ENCODE measurements around the gene MYO7A.
"Not testable (repeated sequence)": the region's sequence is repeated elsewhere in the genome, so short reads cannot be mapped to it uniquely, and the experiment has no call there.

The MYO7A gene

DNA sequence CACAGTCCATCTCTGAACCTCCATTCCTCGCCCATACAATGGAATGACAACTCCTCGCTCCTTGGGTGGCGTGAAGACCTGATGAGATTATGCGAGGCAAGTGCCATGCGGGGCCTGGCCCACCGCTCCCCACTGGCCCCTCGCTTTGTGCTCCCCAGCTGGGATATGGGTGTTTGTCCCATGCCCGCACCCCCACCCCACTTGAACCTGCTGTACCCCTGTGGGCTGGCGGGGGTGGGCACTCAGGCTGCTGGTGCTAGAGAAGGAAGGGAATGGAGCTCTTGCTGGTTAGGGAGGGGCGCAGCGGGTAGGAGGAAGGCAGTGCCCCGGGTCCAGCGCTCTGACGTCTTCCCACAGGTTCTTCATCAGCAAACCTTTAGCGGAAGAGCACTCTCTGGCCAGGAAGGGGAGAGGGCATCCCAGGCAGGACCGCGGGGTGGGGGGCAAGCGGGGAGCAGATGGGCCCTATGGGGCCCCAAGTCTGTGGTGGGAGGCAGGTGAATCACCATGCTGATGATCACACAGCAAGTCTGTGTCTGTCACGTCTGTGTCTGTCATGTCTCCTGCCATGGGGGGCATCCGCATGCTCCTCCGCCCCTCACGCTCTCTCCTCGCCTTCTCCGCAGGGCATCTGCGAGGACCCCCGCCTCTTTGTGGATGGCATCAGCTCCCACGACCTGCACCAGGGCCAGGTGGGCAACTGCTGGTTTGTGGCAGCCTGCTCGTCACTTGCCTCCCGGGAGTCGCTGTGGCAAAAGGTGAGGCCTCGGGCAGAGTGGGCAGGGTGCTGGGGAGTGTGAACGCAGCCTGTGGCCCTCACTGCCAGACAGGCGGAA lies 34.8 kb upstream of the MYO7A start:
- DNase-seq = no peak

DNA sequence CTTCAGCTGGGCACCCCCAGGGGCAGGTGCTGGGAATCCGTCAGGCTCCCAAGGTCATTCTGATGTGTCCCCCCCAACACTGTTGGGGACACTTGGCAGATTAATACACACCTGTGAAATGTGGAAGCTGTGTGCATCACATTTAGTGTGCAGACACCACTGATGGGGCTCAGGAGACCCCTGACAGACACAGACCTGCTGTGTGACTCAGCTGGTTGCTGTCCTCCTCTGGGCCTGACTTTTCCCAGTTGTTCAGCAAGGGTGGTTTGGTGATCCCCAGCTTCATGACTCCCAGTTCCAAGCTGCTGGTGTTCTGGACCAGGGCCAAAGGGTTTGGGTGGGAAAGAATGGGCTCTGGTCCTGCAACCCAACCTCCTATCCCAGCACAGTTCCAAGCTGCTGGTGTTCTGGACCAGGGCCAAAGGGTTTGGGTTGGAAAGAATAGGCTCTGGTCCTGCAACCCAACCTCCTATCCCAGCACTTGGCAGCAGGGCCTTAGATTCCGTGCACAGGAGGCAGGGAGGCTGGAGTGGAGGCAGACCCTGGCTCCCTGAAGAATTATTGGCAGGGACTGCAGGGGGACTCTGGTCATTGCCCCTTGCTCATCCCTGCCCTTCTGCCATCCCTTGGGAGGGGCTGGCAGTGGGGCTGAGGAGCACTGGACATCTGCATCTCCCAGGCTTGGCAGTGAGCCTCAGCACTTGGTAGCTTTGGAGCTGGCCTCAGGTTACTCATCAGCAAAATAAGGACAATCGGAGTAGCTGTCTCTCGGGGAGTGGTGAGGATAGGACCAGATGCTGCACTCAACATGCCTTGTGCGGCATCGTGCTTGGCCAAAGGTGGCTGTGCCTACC lies 33.8 kb upstream of the MYO7A start:
- DNase-seq = no peak

DNA sequence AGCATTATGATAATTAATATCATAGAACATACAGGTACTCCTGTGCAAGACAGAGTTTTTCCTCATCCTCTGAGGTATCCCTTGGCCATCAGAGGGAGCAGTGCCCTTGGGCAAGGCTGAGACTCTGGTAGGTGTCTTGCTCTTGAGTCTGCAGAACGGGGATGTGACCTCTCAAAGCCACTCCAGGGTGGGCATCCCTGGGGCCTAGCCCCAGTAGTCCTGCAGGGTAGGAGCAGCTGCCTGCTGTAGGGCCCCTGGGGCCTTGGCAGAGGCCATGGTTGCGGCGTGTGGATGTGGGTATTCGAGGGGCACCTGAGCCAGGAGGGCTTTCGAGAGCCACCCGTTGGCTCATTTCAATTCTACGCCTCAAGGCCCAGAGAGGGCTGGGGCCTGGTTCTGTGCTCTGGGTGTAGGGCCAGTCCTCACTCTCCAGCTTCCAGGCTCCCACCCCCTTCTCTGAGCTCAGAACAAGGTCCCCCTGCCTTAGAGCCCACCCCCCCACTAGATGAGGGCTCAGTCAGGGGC lies 33.1 kb upstream of the MYO7A start:
- DNase-seq = no peak

DNA sequence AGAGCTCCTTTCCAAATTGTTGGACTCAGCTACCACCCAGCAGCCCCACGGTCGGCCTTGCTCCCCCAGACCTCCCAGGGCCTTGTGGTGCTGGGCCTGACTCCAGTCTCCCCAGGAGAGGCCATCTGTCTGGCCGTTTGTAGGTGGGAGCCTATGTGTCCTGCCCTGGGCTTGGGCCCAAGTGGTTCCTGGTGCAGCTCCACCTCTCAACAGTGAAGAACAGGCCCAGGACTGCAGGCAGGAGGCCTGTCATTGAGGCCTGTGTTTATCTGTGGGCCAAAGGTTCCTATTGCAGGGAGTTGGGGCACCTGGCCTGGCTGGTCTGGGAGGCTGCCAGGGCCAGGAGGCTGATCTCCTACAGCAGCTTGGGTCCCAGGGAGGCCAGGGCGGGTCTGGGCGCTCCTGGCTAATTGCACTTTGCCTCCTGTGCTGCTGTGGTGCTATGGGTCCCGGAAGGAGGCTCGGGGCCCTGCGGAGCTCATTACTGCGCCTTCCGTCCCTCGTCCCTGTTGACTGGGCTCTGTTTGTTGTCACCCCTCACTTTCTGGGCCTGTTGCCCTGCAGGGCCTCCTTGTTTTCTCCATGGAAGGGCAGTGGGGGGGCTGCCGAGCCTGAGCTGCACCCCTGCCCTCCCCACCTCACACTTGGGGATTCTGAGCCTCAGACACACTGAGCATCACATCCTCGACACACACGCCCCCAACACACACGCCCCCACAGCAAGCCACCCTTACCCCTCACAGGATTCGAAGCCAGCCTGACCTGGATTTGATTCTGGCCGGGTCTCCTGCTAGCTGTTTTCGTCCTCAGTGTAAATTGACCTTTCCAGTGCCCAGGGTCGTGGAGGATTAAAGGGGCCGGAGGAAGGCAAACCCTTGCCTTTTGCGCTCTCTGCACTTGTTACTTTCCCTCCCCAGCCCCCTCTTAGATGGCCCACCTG lies 32.2 kb upstream of the MYO7A start:
- no peak for DNase-seq

DNA sequence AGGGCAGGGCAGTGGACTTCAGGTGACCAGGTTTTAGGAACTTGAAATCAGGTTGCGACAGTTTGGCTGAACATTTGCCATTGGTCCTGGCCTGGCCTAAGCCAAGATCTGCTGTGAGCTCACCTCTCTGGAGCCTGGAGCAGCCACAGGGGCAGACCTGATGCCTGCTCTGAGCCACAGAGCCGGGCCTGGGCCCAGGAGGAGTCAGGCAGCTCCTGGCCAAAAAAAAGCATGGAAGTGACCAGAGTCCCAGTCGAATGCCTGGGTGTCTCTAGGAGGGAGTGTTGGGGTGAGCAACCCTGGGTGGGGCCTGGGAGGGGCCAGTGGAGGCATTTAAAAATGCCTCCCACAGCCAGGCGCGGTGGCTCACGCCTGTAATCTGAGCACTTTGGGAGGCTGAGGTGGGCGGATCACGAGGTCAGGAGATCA lies 31.4 kb upstream of the MYO7A start:
- DNase-seq = no peak

DNA sequence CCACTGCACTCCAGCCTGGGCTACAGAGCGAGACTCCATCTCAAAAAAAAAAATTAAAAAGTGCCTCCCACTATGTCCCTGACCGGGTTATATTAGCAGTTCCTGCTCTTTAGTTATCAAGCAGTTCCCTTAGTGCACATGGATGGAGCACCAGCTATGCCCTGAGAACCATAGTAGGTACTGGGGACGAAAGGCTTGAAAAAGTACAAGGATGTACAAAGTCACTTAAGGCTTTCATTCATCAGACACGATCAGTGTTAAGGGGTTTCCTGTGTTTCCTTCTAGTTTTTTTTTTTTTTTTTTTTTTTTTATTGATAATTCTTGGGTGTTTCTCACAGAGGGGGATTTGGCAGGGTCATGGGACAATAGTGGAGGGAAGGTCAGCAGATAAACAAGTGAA lies 30.9 kb upstream of the MYO7A start:
- not testable (repeated sequence) for DNase-seq

DNA sequence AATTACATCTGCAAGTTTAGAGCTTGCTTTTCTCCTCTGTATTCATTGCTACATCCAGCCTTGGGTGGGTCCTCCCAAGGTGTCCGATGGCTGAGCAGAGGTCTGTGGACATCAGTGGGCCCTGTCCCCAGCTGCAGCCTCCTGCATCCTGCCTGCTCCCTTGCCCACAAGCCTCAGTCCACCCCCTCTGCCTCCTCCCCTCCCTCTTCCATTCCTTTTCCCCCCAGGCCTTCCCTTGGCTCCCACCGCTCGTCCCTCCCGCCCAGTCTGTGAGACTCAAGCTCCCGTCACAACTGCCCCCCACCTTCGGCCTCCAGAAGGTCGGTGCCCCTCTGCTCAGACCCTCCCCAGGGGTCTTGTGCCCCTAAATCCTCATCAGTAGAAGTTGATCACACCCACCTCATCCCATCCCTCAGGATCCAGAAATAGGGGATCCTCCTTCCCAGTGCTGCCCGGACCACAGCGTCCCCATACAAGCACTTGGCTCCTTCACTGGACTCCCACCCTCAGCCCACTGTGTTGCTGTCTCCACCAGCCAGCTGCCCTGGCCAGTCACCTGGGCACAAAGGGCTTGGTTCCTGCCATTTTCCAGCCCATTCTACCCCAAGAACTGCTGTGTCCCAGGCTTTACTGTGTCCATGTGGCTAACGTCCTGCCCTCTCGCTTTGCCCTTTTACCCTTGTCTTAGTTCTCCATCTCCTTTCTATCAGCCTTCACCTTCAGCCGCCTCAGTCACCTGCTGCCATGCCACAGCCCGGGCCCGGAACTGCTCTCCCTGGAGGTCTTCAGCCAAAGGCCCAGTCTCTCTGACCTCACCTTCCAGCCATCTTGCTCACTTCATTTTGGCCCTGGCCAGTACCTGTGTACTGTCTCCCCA lies 27.6 kb upstream of the MYO7A start:
- no peak for DNase-seq

DNA sequence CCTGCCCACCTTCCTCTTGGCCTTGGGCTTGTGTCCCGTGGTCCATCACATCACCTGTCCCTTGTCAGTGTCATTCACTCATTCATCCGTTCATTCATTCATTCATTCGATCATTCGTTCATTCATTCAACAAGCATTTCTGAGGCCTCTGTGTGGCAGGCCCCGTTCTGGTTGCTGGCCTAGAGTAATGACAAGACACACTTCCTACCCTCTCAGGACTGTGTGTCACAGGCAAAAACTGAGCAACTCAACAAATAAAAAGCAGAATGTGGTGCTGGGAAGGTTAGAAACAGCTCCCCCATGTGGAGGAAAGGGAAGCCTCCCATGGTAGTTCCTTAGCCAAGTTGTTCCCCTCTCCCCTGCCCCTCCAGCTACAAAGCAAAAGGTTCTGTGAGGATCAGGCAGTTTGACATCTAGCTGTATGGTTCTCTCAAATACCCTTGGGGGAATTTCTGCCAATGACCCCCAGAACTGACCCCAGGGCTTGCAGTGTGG lies 27.0 kb upstream of the MYO7A start:
- DNase-seq = no peak

DNA sequence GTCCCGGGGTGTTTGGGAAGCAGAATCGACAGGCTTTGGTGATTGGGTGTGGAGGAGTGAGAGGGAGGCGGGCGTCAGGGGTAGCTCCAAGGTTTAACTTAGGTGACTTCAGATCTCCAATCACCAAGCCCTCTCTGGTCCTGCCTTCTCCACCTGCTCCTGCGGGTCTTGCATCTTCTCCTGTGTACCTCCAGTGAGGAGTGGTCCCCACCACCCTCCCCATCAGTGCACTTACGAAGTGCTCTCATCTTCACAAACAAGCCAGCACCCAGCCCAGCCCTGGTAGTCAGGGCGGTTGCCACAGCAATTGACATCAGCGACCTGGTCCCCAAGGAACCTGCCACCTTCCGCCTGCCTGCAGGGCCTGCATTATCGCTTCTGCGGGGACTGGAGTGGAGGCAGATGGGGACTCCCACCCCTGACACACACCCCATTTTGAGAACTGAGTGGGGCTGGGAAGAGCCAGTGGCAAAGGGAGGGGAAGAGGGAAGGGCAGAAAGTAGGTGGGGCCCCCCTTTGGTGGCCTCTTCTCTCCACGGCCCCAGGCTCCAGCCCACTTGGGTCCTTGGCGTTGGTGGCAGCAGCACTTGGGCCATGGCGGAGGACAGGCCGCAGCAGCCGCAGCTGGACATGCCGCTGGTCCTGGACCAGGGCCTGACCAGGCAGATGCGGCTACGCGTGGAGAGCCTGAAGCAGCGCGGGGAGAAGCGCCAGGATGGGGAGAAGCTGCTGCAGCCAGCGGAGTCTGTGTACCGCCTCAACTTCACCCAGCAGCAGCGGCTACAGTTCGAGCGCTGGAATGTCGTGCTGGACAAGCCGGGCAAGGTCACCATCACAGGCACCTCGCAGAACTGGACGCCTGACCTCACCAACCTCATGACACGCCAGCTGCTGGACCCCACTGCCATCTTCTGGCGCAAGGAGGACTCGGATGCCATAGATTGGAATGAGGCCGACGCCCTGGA lies 25.5 kb upstream of the MYO7A start, which contains the start of gene OMP:
TSS of gene OMP (plus strand) at position 595 of the 965 bp plus-strand sequence. CDS start at position 595, 0 bp downstream.
- no peak for DNase-seq

DNA sequence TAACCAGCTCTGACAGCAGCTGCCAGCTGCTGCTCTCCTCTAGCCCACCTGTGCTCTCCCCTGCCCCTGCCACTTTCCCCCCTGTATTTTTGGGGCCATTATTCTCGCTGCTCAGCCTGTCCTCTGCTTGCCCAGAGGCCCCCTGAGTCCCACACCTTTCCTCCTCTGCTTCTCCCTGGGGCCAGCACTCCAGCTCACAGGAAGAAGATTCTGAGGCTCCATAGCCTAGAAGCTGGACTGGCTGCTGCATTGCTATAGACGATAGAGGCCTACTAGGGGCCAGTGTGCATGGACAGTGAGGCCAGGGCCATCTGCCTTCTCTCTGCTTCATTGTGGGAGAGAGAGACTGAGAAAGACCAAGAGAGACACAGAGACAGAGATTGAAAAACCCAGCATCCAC lies 24.7 kb upstream of the MYO7A start:
- DNase-seq = no peak

DNA sequence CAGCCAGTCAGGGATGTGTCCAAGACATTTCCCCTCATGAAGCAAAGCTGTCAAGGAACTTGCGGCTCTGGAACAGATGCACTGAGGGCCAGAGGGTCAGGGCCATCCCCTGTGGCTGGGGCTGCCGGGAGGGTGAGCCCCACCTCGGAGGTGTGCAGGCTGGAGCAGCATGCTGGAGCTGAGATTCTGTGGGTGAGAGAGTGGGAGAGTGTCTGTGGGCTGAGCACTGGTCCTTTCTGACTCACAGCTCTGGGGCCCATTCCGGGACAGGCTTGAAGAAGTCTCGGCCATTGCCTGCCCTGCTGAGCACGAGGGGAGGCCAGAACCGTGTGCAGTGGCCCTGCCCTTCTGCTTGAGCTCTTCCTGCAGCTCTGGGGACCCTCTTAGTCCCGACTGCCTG lies 23.3 kb upstream of the MYO7A start:
- DNase-seq = no peak

DNA sequence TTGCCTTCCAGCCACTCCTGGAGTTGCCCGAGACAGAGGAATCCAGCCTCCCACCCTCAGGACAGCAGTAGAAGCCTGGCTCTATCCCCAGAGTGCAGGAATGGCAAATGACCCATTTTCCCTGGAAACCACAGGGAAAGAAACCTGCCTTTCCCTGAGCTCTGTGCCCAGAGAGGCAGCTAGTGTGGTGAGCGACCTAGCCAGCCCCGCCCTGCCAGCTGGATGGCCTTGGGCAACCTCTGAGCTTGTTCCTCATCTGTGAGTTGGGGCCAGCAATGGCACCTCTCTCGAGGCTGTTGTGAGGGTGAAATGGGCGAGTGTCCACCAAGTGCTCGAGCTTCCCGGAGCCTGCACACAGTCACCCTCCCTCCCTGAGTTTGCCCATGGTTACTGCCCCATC lies 21.7 kb upstream of the MYO7A start:
- DNase-seq = no peak

DNA sequence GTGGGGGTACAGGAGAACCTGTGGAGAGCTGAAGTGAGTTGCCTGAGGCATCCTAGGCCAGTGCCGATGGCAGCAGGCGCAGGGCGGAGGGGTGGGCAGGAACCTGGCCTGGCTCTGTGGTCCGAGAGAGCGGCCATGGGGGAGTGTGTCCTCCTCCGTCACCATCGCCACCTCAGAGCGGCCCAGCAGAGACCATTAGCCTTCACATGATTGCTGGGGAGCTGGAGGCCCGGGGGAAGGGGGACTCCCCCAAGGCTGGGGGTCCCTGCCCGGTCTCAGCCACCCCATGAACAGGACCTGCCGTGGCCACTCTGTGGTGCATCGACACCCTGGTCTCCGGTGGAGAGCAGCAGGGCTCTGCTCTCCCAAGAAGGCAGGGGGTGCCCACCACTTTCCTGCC lies 21.3 kb upstream of the MYO7A start:
- DNase-seq = no peak

DNA sequence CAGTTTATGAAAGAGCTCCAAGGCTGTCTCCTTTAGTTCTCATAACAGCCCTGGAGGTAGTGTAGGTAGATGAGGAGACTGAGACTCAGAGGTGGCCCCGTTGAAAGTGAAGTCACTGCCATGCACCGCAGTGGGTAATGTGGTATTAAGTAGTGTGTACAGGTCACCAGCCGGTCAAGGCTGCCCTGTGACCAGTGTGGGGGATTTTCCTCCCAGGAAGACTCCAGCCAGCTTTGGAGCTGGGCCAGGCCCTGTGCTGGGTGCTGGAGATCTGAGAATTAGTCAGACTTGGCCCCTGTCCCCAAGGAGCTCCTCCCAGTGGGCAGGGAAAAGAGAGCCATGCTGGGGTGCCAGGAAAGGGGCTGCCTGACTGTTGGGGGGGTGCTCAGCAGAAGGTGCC lies 20.1 kb upstream of the MYO7A start:
- no peak for DNase-seq

DNA sequence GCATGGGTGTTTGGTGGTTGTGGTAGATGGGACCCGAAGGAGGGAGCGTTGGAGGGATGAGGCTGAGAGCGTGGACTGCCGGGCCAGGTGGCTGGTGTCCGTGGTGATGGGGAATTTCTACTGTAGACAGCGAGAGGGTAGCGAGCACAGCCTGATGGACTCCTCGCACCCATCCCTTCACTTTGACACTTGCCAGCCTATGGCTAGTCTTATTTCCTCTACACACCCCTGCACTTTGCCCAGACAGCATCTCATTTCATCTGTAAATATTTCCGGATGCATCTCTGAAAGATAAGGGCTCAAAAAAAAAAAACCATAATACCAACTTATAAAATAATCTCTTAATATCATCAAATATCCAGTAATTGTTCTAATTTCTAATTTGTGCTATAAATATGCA lies 19.6 kb upstream of the MYO7A start:
- no peak for DNase-seq

DNA sequence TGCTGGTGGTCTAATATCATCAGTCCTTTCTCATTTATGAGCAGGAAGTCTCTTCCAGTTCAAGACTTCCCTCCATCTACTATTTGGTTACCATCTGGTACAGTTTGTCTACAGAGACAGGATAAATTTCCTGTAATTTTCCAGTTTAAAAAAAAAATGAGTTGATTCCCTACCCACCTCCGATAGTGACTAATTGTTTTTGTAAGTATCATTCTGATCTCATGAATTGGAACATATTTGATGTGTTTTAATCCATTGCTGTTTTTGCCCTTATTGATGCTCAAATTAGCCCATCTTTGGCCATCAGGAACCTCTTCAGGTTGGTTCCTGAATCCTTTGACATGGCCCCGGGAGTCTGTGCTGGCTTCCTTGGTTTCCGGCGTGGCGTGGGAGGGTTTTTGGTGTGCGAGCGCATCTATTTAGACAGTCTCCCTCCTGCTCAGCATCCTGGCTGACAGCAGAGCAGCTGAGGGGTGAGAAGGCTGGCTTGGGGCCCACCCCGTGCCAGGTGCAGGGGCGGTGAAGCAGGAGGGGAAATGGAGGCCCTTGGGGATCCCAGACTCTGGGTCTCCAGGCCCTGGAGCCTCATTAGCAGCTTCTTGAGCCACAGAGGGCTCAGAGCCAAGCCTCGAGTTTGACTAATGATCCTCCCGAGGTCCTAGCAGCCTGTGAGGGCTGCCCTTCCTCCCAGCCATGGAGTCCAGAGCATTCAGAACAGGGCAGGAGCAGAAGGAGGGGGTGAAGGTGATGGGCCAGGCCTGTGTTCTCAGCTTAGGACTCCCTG lies 18.6 kb upstream of the MYO7A start:
- no peak for DNase-seq

DNA sequence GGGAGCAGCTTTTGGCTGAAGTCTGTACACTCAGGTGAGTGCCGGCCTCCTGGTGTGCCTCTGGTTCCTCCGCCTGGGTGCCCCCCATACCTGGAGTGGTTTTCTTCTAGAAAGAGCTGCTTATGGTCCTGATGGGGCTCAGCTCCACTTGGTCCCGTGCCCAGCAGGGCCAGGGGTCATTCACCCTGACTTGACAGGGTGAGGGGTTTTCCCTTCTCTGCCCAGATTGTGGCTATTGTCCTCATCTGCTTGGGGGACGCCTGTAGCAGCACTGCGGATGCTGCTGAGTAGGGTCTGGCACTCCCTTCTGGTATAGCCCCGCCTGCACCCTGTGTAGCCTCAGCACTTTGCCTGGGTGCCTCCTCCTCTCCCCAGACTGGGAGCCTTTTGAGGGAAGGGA lies 17.2 kb upstream of the MYO7A start:
- no peak for DNase-seq

DNA sequence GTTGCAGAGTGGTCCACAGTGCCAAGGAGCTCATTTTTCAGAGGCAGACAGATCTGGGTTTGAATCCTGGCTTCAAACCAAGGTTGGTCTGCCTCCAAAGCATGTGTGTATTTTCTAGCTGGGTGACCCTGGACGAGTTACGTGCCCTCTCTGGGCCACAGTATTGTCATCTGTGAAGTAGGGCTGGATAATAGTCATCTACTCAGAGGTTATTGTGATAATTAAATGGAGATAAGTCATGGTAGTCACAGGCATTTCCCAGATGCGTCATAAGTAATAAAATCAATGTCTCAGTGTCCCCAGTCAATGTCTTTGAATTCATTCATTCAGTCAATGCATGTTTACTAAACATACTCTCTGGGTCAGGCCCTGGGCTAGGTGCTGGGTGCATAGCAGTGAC lies 16.8 kb upstream of the MYO7A start:
- no peak for DNase-seq

DNA sequence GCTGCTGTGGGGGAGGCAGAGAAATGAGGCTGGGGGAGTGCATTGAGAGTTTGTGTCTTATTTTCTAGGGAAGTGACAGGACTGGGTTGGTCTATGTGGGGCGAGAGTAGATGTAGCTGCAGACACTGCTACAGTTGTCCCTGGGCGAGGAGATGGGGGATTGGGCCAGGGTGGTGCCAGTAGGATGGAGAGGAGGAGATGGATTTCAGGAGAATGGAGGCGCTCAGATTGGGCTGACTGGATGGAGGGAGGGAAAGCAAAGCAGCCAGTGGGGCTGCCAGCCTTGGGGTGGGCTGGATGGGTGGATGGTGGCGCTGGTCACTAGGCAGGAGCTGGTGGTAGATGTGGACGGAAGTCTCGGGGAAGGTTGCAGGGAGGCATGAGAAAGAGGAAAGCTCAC lies 16.1 kb upstream of the MYO7A start:
- no peak for DNase-seq
